ENCODE data around the gene DDA1. TPM values are rescaled to one million over a fixed set of nuclear protein-coding genes. Genes with fewer than 3 reads are reported as not detected.

The DDA1 gene
- total and polyA plus RNA-seq, 9 of the 15 experiments (the other 6 are each of a cell fraction or from before 2014, with no cell fraction given), result 1.4 to 83.8 (median 33.8) TPM

GRCh38 chr19:17292301-17293074 is 16.9 kb upstream of the DDA1 start (continued):
- TF ChIP-seq ZNF592 (IDR thresholded peaks at IDR 0.05), result no peak
- no peak for TF ChIP-seq HMG20B (CRISPR knock-in tag; IDR thresholded peaks at IDR 0.05)
- TF ChIP-seq MXD1 (CRISPR knock-in tag; IDR thresholded peaks at IDR 0.05; ENCODE audit: borderline replicate concordance, poor library complexity, severe bottlenecking), result no peak
- TF ChIP-seq HNRNPH1 (optimal IDR thresholded peaks at IDR 0.05; ENCODE audit: low read depth, low read length), result no peak
- TF ChIP-seq ZNF212 (CRISPR knock-in tag; IDR thresholded peaks at IDR 0.05), result no peak
- TF ChIP-seq ZNF124 (CRISPR knock-in tag; IDR thresholded peaks at IDR 0.05), result no peak
- TF ChIP-seq, protein P1, sequence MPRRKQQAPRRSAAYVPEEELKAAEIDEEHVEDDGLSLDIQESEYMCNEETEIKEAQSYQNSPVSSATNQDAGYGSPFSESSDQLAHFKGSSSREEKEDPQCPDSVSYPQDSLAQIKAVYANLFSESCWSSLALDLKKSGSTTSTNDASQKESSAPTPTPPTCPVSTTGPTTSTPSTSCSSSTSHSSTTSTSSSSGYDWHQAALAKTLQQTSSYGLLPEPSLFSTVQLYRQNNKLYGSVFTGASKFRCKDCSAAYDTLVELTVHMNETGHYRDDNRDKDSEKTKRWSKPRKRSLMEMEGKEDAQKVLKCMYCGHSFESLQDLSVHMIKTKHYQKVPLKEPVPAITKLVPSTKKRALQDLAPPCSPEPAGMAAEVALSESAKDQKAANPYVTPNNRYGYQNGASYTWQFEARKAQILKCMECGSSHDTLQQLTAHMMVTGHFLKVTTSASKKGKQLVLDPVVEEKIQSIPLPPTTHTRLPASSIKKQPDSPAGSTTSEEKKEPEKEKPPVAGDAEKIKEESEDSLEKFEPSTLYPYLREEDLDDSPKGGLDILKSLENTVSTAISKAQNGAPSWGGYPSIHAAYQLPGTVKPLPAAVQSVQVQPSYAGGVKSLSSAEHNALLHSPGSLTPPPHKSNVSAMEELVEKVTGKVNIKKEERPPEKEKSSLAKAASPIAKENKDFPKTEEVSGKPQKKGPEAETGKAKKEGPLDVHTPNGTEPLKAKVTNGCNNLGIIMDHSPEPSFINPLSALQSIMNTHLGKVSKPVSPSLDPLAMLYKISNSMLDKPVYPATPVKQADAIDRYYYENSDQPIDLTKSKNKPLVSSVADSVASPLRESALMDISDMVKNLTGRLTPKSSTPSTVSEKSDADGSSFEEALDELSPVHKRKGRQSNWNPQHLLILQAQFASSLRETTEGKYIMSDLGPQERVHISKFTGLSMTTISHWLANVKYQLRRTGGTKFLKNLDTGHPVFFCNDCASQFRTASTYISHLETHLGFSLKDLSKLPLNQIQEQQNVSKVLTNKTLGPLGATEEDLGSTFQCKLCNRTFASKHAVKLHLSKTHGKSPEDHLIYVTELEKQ (CRISPR knock-in tag; IDR thresholded peaks at IDR 0.05), result no peak
- TF ChIP-seq ZNF639 (CRISPR knock-in tag; conservative IDR thresholded peaks at IDR 0.05 in 1 of 2, IDR thresholded peaks at IDR 0.05 in 1 of 2), result no peak
- TF ChIP-seq ZBTB8A (IDR thresholded peaks at IDR 0.05; ENCODE audit: partially characterized antibody), result no peak
- no peak for TF ChIP-seq TSC22D4 (tag; IDR thresholded peaks at IDR 0.05)
- no peak for TF ChIP-seq NCOR1 (IDR thresholded peaks at IDR 0.05)
- TF ChIP-seq EWSR1 (IDR thresholded peaks at IDR 0.05; ENCODE audit: borderline replicate concordance, low read depth, partially characterized antibody), result no peak
- TF ChIP-seq ZNF778 (CRISPR knock-in tag; IDR thresholded peaks at IDR 0.05), result no peak
- TF ChIP-seq MBD2 (IDR thresholded peaks at IDR 0.05; ENCODE audit: borderline replicate concordance, low read depth), result no peak
- no peak for TF ChIP-seq ZNF174 (CRISPR knock-in tag; IDR thresholded peaks at IDR 0.05)
- no peak for TF ChIP-seq SMAD1 (IDR thresholded peaks at IDR 0.05; ENCODE audit: low read depth, low read length, partially characterized antibody)
- TF ChIP-seq ZNF717 (CRISPR knock-in tag; IDR thresholded peaks at IDR 0.05), result no peak
- peak; percentile 37; the same call in 1 of the 2 replicates for TF ChIP-seq HCFC1 (IDR thresholded peaks at IDR 0.05; ENCODE audit: low read depth, low read length)

Measured in K562 (cell line).